ENCODE measurements around the gene SLC5A6. TPM values are rescaled to one million over a fixed set of nuclear protein-coding genes. Genes with fewer than 3 reads are reported as not detected.

Gene SLC5A6
- polyA plus RNA-seq, 2 of the 4 experiments (the other 2 are of a cell fraction): 82.7 to 86.7 TPM

- Histone ChIP-seq H3K4me2 (no peak overlapping the region), H3K27ac (no peak overlapping the region), H3K9me3 (no peaks in the 10 kb centered on the region), H3K4me1 (0 out of 3 replicates have a peak, but pooled peaks cover 8% of the 10 kb centered on the region), H3K4me3 (no peak overlapping the region)
- WGBS (ENCODE audit: missing lambda C conversion rate): 76% methylated on average over 8 of the region's 8 CpGs
- ChIA-PET CTCF (interaction anchor here (0.8 to 5.1 kb wide), 15 partner anchors 10 to 151 kb away, joined by 3 to 36 read pairs (median 4); partner anchors contain the start of gene PREB), POLR2A (interaction anchor here (0.6 kb wide), 1 partner anchor 213 kb away, joined by 4 read pairs; no protein-coding TSS in a partner anchor)
- TF ChIP-seq GATA3 (IDR thresholded peaks at IDR 0.05; ENCODE audit: borderline replicate concordance) (no peak), JUNB (IDR thresholded peaks at IDR 0.05) (no peak), POLR2AphosphoS2 (conservative IDR thresholded peaks at IDR 0.05; ENCODE audit: low read length) (no peak), POLR2A (IDR thresholded peaks at IDR 0.05; ENCODE audit: low read length) (no peak), BCL3 (IDR thresholded peaks at IDR 0.05) (no peak), RARB (CRISPR knock-in tag; IDR thresholded peaks at IDR 0.05) (no peak), BHLHE40 (IDR thresholded peaks at IDR 0.05; ENCODE audit: low read depth, low read length) (no peak), MAX (IDR thresholded peaks at IDR 0.05) (no peak), RAD21 (conservative IDR thresholded peaks at IDR 0.05 in 1 of 2, IDR thresholded peaks at IDR 0.05 in 1 of 2) (no peak), CEBPB (IDR thresholded peaks at IDR 0.05) (no peak), KDM5A (IDR thresholded peaks at IDR 0.05) (no peak), USF2 (IDR thresholded peaks at IDR 0.05) (no peak), RCOR1 (IDR thresholded peaks at IDR 0.05; ENCODE audit: low read depth, low read length) (no peak), ATOH8 (CRISPR knock-in tag; IDR thresholded peaks at IDR 0.05; ENCODE audit: low read depth) (no peak), FOXS1 (CRISPR knock-in tag; IDR thresholded peaks at IDR 0.05) (no peak), PHF8 (IDR thresholded peaks at IDR 0.05; ENCODE audit: borderline replicate concordance, low read depth) (no peak), CBX2 (IDR thresholded peaks at IDR 0.05; ENCODE audit: borderline replicate concordance, low read depth) (no peak), PBX3 (IDR thresholded peaks at IDR 0.05) (no peak)
- DNase-seq (ENCODE audit: low read depth in 1 of 2, low spot score in 1 of 2) (peak in 1 of 2 experiments; percentile 24), FAIRE-seq (no peak), ATAC-seq (peak; percentile 25 to 68; a peak in 3 of 6 replicates)
These were observed 59.8 kb downstream of the SLC5A6 start for GRCh38 chr2:27152102-27152795.

- Histone ChIP-seq H3K27ac (no peak overlapping the region), H3K4me1 (0 out of 3 replicates have a peak, but pooled peaks cover 8% of the 10 kb centered on the region), H3K9me3 (no peaks in the 10 kb centered on the region), H3K4me3 (no peak overlapping the region), H3K4me2 (no peak overlapping the region)
- FAIRE-seq: no peak
- no peak for DNase-seq (ENCODE audit: low read depth in 1 of 2, low spot score in 1 of 2)
- TF ChIP-seq MAZ (IDR thresholded peaks at IDR 0.05; ENCODE audit: borderline replicate concordance, low read depth, low read length) (no peak), RAD21 (conservative IDR thresholded peaks at IDR 0.05 in 1 of 2, IDR thresholded peaks at IDR 0.05 in 1 of 2) (no peak), NFE2L2 (conservative IDR thresholded peaks at IDR 0.05; ENCODE audit: low read length) (no peak), HOXB5 (CRISPR knock-in tag; IDR thresholded peaks at IDR 0.05) (no peak), TP53 (CRISPR knock-in tag; IDR thresholded peaks at IDR 0.05) (no peak), HOXA7 (CRISPR knock-in tag; IDR thresholded peaks at IDR 0.05) (no peak)
- ATAC-seq: no peak
- ChIA-PET POLR2A (interaction anchor here (0.5 kb wide), 1 partner anchor 61 kb away, joined by 3 read pairs; no protein-coding TSS in a partner anchor), CTCF (interaction anchor here (0.9 to 5.1 kb wide), 7 partner anchors 8 to 130 kb away, joined by 3 to 36 read pairs (median 3); partner anchors contain the start of gene PRR30)
- 70% methylated on average over 8 of the region's 8 CpGs for WGBS (ENCODE audit: missing lambda C conversion rate)
These were observed 61.3 kb downstream of the SLC5A6 start for GRCh38 chr2:27150639-27151230.

Other genes starting within 250 kb of the SLC5A6 start
- 12.0 and 12.1 TPM in 2 replicates for gene MAPRE3, start 241.6 kb downstream of the SLC5A6 start, polyA plus RNA-seq (2011; rRNA removed)
- gene MAPRE3, start 241.6 kb downstream of the SLC5A6 start, polyA plus RNA-seq (2017; fragmentation: RNase III; extraction: RNeasy Plus Mini Kit Qiagen cat#74134 plus additional on column Dnase treatment): 19.3 to 21.8 TPM (median 21.5 TPM) in 3 replicates
- 74.9 and 106 TPM in 2 replicates for gene TMEM214, start 179.3 kb downstream of the SLC5A6 start, polyA plus RNA-seq (2011; rRNA removed)
- gene TMEM214, start 179.3 kb downstream of the SLC5A6 start, polyA plus RNA-seq (2017; fragmentation: RNase III; extraction: RNeasy Plus Mini Kit Qiagen cat#74134 plus additional on column Dnase treatment): 48.1 to 57.0 TPM (median 54.3 TPM) in 3 replicates
- gene AGBL5, start 160.6 kb downstream of the SLC5A6 start, polyA plus RNA-seq (2011; rRNA removed): 48.3 and 52.7 TPM in 2 replicates
- gene AGBL5, start 160.6 kb downstream of the SLC5A6 start, polyA plus RNA-seq (2017; fragmentation: RNase III; extraction: RNeasy Plus Mini Kit Qiagen cat#74134 plus additional on column Dnase treatment): 25.5 to 28.3 TPM (median 26.1 TPM) in 3 replicates
- gene OST4, start 140.6 kb downstream of the SLC5A6 start, polyA plus RNA-seq (2011; rRNA removed): 392 and 408 TPM in 2 replicates
- 809 to 921 TPM (median 880 TPM) in 3 replicates for gene OST4, start 140.6 kb downstream of the SLC5A6 start, polyA plus RNA-seq (2017; fragmentation: RNase III; extraction: RNeasy Plus Mini Kit Qiagen cat#74134 plus additional on column Dnase treatment)
- 0.13 TPM in 2 replicates for gene EMILIN1, start 133.7 kb downstream of the SLC5A6 start, polyA plus RNA-seq (2011; rRNA removed)
- gene EMILIN1, start 133.7 kb downstream of the SLC5A6 start, polyA plus RNA-seq (2017; fragmentation: RNase III; extraction: RNeasy Plus Mini Kit Qiagen cat#74134 plus additional on column Dnase treatment): 0.46 to 0.51 TPM (median 0.49 TPM) in 3 replicates
- 4.2 and 4.4 TPM in 2 replicates for gene KHK, start 125.5 kb downstream of the SLC5A6 start, polyA plus RNA-seq (2011; rRNA removed)
- 7.6 to 8.5 TPM (median 8.3 TPM) in 3 replicates for gene KHK, start 125.5 kb downstream of the SLC5A6 start, polyA plus RNA-seq (2017; fragmentation: RNase III; extraction: RNeasy Plus Mini Kit Qiagen cat#74134 plus additional on column Dnase treatment)
- 5.8 and 6.6 TPM in 2 replicates for gene CGREF1, start 93.1 kb downstream of the SLC5A6 start, polyA plus RNA-seq (2011; rRNA removed)
- 4.5 to 5.4 TPM (median 5.1 TPM) in 3 replicates for gene CGREF1, start 93.1 kb downstream of the SLC5A6 start, polyA plus RNA-seq (2017; fragmentation: RNase III; extraction: RNeasy Plus Mini Kit Qiagen cat#74134 plus additional on column Dnase treatment)
- gene ABHD1, start 88.5 kb downstream of the SLC5A6 start, polyA plus RNA-seq (2011; rRNA removed): 1.9 and 2.4 TPM in 2 replicates
- 0.96 to 1.0 TPM (median 1.0 TPM) in 3 replicates for gene ABHD1, start 88.5 kb downstream of the SLC5A6 start, polyA plus RNA-seq (2017; fragmentation: RNase III; extraction: RNeasy Plus Mini Kit Qiagen cat#74134 plus additional on column Dnase treatment)
- 79.9 and 139 TPM in 2 replicates for gene PREB, start 77.6 kb downstream of the SLC5A6 start, polyA plus RNA-seq (2011; rRNA removed)
- gene PREB, start 77.6 kb downstream of the SLC5A6 start, polyA plus RNA-seq (2017; fragmentation: RNase III; extraction: RNeasy Plus Mini Kit Qiagen cat#74134 plus additional on column Dnase treatment): 52.3 to 58.2 TPM (median 54.6 TPM) in 3 replicates
- not detected in 2 replicates for gene PRR30, start 72.9 kb downstream of the SLC5A6 start, polyA plus RNA-seq (2011; rRNA removed)
- not detected in 3 replicates for gene PRR30, start 72.9 kb downstream of the SLC5A6 start, polyA plus RNA-seq (2017; fragmentation: RNase III; extraction: RNeasy Plus Mini Kit Qiagen cat#74134 plus additional on column Dnase treatment)
- gene TCF23, start 63.3 kb downstream of the SLC5A6 start, polyA plus RNA-seq (2011; rRNA removed): not detected in 2 replicates
- gene TCF23, start 63.3 kb downstream of the SLC5A6 start, polyA plus RNA-seq (2017; fragmentation: RNase III; extraction: RNeasy Plus Mini Kit Qiagen cat#74134 plus additional on column Dnase treatment): not detected in 3 replicates
- gene ATRAID, start 227 bp downstream of the SLC5A6 start, polyA plus RNA-seq (2011; rRNA removed): 346 and 429 TPM in 2 replicates
- gene ATRAID, start 227 bp downstream of the SLC5A6 start, polyA plus RNA-seq (2017; fragmentation: RNase III; extraction: RNeasy Plus Mini Kit Qiagen cat#74134 plus additional on column Dnase treatment): 166 to 176 TPM (median 172 TPM) in 3 replicates
- gene CAD, start 5.1 kb upstream of the SLC5A6 start, polyA plus RNA-seq (2011; rRNA removed): 50.5 and 61.8 TPM in 2 replicates
- gene CAD, start 5.1 kb upstream of the SLC5A6 start, polyA plus RNA-seq (2017; fragmentation: RNase III; extraction: RNeasy Plus Mini Kit Qiagen cat#74134 plus additional on column Dnase treatment): 69.3 to 71.2 TPM (median 70.2 TPM) in 3 replicates
- 0.90 and 0.97 TPM in 2 replicates for gene SLC30A3, start 50.8 kb upstream of the SLC5A6 start, polyA plus RNA-seq (2011; rRNA removed)
- gene SLC30A3, start 50.8 kb upstream of the SLC5A6 start, polyA plus RNA-seq (2017; fragmentation: RNase III; extraction: RNeasy Plus Mini Kit Qiagen cat#74134 plus additional on column Dnase treatment): 1.6 to 1.9 TPM (median 1.7 TPM) in 3 replicates
- gene DNAJC5G, start 63.2 kb upstream of the SLC5A6 start, polyA plus RNA-seq (2011; rRNA removed): 0.12 TPM in 1 of 2 replicates, not detected in the other
- gene DNAJC5G, start 63.2 kb upstream of the SLC5A6 start, polyA plus RNA-seq (2017; fragmentation: RNase III; extraction: RNeasy Plus Mini Kit Qiagen cat#74134 plus additional on column Dnase treatment): not detected in 3 replicates
- gene TRIM54, start 70.2 kb upstream of the SLC5A6 start, polyA plus RNA-seq (2011; rRNA removed): 0.05 and 0.14 TPM in 2 replicates
- 0.07 to 0.13 TPM (median 0.11 TPM) in 3 replicates for gene TRIM54, start 70.2 kb upstream of the SLC5A6 start, polyA plus RNA-seq (2017; fragmentation: RNase III; extraction: RNeasy Plus Mini Kit Qiagen cat#74134 plus additional on column Dnase treatment)
- gene UCN, start 96.2 kb upstream of the SLC5A6 start, polyA plus RNA-seq (2011; rRNA removed): 1.0 TPM in 2 replicates
- gene UCN, start 96.2 kb upstream of the SLC5A6 start, polyA plus RNA-seq (2017; fragmentation: RNase III; extraction: RNeasy Plus Mini Kit Qiagen cat#74134 plus additional on column Dnase treatment): 0.76 to 1.3 TPM (median 1.0 TPM) in 3 replicates
- gene MPV17, start 110.8 kb upstream of the SLC5A6 start, polyA plus RNA-seq (2011; rRNA removed): 130 and 157 TPM in 2 replicates
- gene MPV17, start 110.8 kb upstream of the SLC5A6 start, polyA plus RNA-seq (2017; fragmentation: RNase III; extraction: RNeasy Plus Mini Kit Qiagen cat#74134 plus additional on column Dnase treatment): 61.4 to 70.5 TPM (median 67.7 TPM) in 3 replicates
- 101 and 130 TPM in 2 replicates for gene GTF3C2, start 144.5 kb upstream of the SLC5A6 start, polyA plus RNA-seq (2011; rRNA removed)
- gene GTF3C2, start 144.5 kb upstream of the SLC5A6 start, polyA plus RNA-seq (2017; fragmentation: RNase III; extraction: RNeasy Plus Mini Kit Qiagen cat#74134 plus additional on column Dnase treatment): 69.2 to 78.2 TPM (median 75.4 TPM) in 3 replicates
- gene EIF2B4, start 158.1 kb upstream of the SLC5A6 start, polyA plus RNA-seq (2011; rRNA removed): 62.8 and 90.3 TPM in 2 replicates
- 73.5 to 75.8 TPM (median 74.5 TPM) in 3 replicates for gene EIF2B4, start 158.1 kb upstream of the SLC5A6 start, polyA plus RNA-seq (2017; fragmentation: RNase III; extraction: RNeasy Plus Mini Kit Qiagen cat#74134 plus additional on column Dnase treatment)
- 141 and 158 TPM in 2 replicates for gene SNX17, start 158.3 kb upstream of the SLC5A6 start, polyA plus RNA-seq (2011; rRNA removed)
- gene SNX17, start 158.3 kb upstream of the SLC5A6 start, polyA plus RNA-seq (2017; fragmentation: RNase III; extraction: RNeasy Plus Mini Kit Qiagen cat#74134 plus additional on column Dnase treatment): 150 to 166 TPM (median 154 TPM) in 3 replicates
- gene ZNF513, start 168.5 kb upstream of the SLC5A6 start, polyA plus RNA-seq (2011; rRNA removed): 9.9 and 10.8 TPM in 2 replicates
- 13.1 to 22.7 TPM (median 22.1 TPM) in 3 replicates for gene ZNF513, start 168.5 kb upstream of the SLC5A6 start, polyA plus RNA-seq (2017; fragmentation: RNase III; extraction: RNeasy Plus Mini Kit Qiagen cat#74134 plus additional on column Dnase treatment)
- 123 and 129 TPM in 2 replicates for gene PPM1G, start 197.3 kb upstream of the SLC5A6 start, polyA plus RNA-seq (2011; rRNA removed)
- 222 to 230 TPM (median 230 TPM) in 3 replicates for gene PPM1G, start 197.3 kb upstream of the SLC5A6 start, polyA plus RNA-seq (2017; fragmentation: RNase III; extraction: RNeasy Plus Mini Kit Qiagen cat#74134 plus additional on column Dnase treatment)
- 229 and 231 TPM in 2 replicates for gene NRBP1, start 216.4 kb upstream of the SLC5A6 start, polyA plus RNA-seq (2011; rRNA removed)
- 126 to 140 TPM (median 138 TPM) in 3 replicates for gene NRBP1, start 216.4 kb upstream of the SLC5A6 start, polyA plus RNA-seq (2017; fragmentation: RNase III; extraction: RNeasy Plus Mini Kit Qiagen cat#74134 plus additional on column Dnase treatment)
- gene KRTCAP3, start 230.1 kb upstream of the SLC5A6 start, polyA plus RNA-seq (2011; rRNA removed): 1.2 and 1.3 TPM in 2 replicates
- gene KRTCAP3, start 230.1 kb upstream of the SLC5A6 start, polyA plus RNA-seq (2017; fragmentation: RNase III; extraction: RNeasy Plus Mini Kit Qiagen cat#74134 plus additional on column Dnase treatment): 0.68 to 0.92 TPM (median 0.79 TPM) in 3 replicates